HG03575 (cell line): Measurements from ENCODE around the gene LAMA3.

Source experiments
- ATAC-seq: cut with Tn5 transposase; IDR thresholded peaks from one replicate; pipeline ENCODE4 v1.9.1; 2021; ENCODE audit not compliant: unreplicated experiment, insufficient number of reproducible peaks, low FRiP score; ENCODE audit errors: extremely low read depth

Gene LAMA3

GRCh38 chr18:23994361-23994902 is 305.2 kb downstream of the LAMA3 start:
- ATAC-seq: no peak

- no peak for ATAC-seq
Measured at GRCh38 chr18:23995180-23995579, 305.9 kb downstream of the LAMA3 start.

GRCh38 chr18:23998018-23998417 is 308.8 kb downstream of the LAMA3 start:
- ATAC-seq: no peak

GRCh38 chr18:23998820-23999219 is 309.6 kb downstream of the LAMA3 start:
- no peak for ATAC-seq

- ATAC-seq: no peak
Measured at GRCh38 chr18:24000613-24001490, 311.6 kb downstream of the LAMA3 start.

- no peak for ATAC-seq
Measured at GRCh38 chr18:24002479-24002878, 313.2 kb downstream of the LAMA3 start.

GRCh38 chr18:24003288-24003687 is 314.0 kb downstream of the LAMA3 start:
- ATAC-seq: no peak

GRCh38 chr18:24003903-24004640 is 314.8 kb downstream of the LAMA3 start:
- no peak for ATAC-seq
